H1 (cell line): ENCODE data around the gene C5AR2. TPM values are rescaled to one million over a fixed set of nuclear protein-coding genes. Genes with fewer than 3 reads are reported as not detected.

Source experiments
- CTCF ChIA-PET: fragments of 300-600 bp; sonication (Branson Sonifier 250); formaldehyde crosslinking; loops from one replicate; lab custom pipeline; 2021; ENCODE audit not compliant: partially characterized antibody; lab: Charles Lee
- POLR2A ChIA-PET: fragments of 300-600 bp; sonication (Branson Sonifier 250); formaldehyde crosslinking; loops from one replicate; lab custom pipeline; 2021; ENCODE audit warnings: inconsistent platforms; ENCODE audit not compliant: partially characterized antibody; lab: Charles Lee
- DNase-seq, 2 experiments: peaks; one replicate each; pipeline versions ENCODE4 v3.0.0 to v3.0.0-alpha.2; 2010 to 2022; ENCODE audit warnings: low spot score in 2 of 2, low read depth in 1 of 2, mixed read lengths in 1 of 2
- FAIRE-seq: peaks from 2 replicates; lab custom pipeline; 2011; peaks lifted over from hg19 to GRCh38; lab: Jason Lieb, UNC
- H2AFZ ChIP-seq: 2 replicates; pipeline ENCODE4 v1.8.1; 2012; ENCODE audit warnings: low read length, inconsistent platforms
- H2AK5ac ChIP-seq: 2 replicates; pipeline ENCODE4 v1.6.1; 2013; ENCODE audit warnings: low read depth, low read length
- H2BK120ac ChIP-seq: replicated peaks from 2 replicates; pipeline ENCODE3; 2013; ENCODE audit warnings: low read depth, low read length, inconsistent platforms
- H2BK12ac ChIP-seq: 2 replicates; pipeline ENCODE4 v1.6.1; 2013; ENCODE audit warnings: low read depth, low read length
- H2BK15ac ChIP-seq: 2 replicates; pipeline ENCODE4 v1.6.1; 2013; ENCODE audit warnings: low read length
- H2BK20ac ChIP-seq: 2 replicates; pipeline ENCODE4 v1.6.1; 2013; ENCODE audit warnings: low read length
- H2BK5ac ChIP-seq: 2 replicates; pipeline ENCODE4 v1.6.1; 2013; ENCODE audit warnings: low read depth, low read length
- H3K14ac ChIP-seq: 2 replicates; pipeline ENCODE4 v1.6.1; 2013; ENCODE audit warnings: inconsistent platforms; ENCODE audit not compliant: insufficient read length
- H3K18ac ChIP-seq: 2 replicates; pipeline ENCODE4 v1.6.1; 2013; ENCODE audit warnings: low read length; ENCODE audit errors: extremely low read depth
- H3K23ac ChIP-seq: 2 replicates; pipeline ENCODE4 v1.6.1; 2013; ENCODE audit warnings: inconsistent platforms; ENCODE audit not compliant: insufficient read length
- H3K23me2 ChIP-seq: 2 replicates; pipeline ENCODE4 v1.6.1; 2013; ENCODE audit warnings: low read depth, low read length
- H3K27ac ChIP-seq: 2 replicates; pipeline ENCODE4 v1.6.1; 2011; ENCODE audit warnings: low read depth, low read length, inconsistent platforms
- H3K27me3 ChIP-seq, 4 experiments: replicated peaks in 1 of 4; 1 replicate in 1 of 4; 2 replicates in 3 of 4; pipeline versions ENCODE4 v1.6.1 to v1.8.1; 2011 to 2013; ENCODE audit warnings: low read length in 3 of 4, mild to moderate bottlenecking in 3 of 4, inconsistent platforms in 2 of 4, mixed read lengths in 2 of 4, moderate library complexity in 1 of 4; ENCODE audit not compliant: control insufficient read depth in 3 of 4, insufficient read depth in 3 of 4; ENCODE audit errors: extremely low read depth in 1 of 4
- H3K36me3 ChIP-seq, 4 experiments: 2 replicates each; pipeline versions ENCODE4 v1.6.1 to v1.8.1; 2011 to 2013; ENCODE audit warnings: mild to moderate bottlenecking in 4 of 4, low read length in 3 of 4, moderate library complexity in 2 of 4, control low read depth in 1 of 4, inconsistent platforms in 1 of 4; ENCODE audit not compliant: insufficient read depth in 4 of 4, control insufficient read depth in 2 of 4
- H3K4ac ChIP-seq: replicated peaks from 2 replicates; pipeline ENCODE3; 2013; ENCODE audit warnings: low read length, low read depth, mixed read lengths, inconsistent platforms; ENCODE audit not compliant: insufficient read length
- H3K4me1 ChIP-seq, 4 experiments: replicated peaks in 1 of 4; 1 replicate in 1 of 4; 2 replicates in 3 of 4; pipeline versions ENCODE4 v1.6.1 to v1.8.1; 2011 to 2013; ENCODE audit warnings: low read length in 3 of 4, inconsistent platforms in 2 of 4, mixed read lengths in 1 of 4; ENCODE audit not compliant: insufficient read depth in 4 of 4, control insufficient read depth in 3 of 4
- H3K4me2 ChIP-seq, 2 experiments: 2 replicates each; pipeline versions ENCODE4 v1.6.1 to v1.8.1; 2011 to 2013; ENCODE audit warnings: low read depth in 2 of 2, low read length in 2 of 2, control low read depth in 1 of 2, inconsistent platforms in 1 of 2, mild to moderate bottlenecking in 1 of 2; ENCODE audit not compliant: insufficient read depth in 1 of 2
- H3K4me3 ChIP-seq, 4 experiments: fragments of 200-600, 300-600 bp in 1 of 4; sonication (generic), shearing (Covaris generic), sonication (Bioruptor Twin) in 1 of 4; 2 replicates each; pipeline versions ENCODE4 v1.5.1 to v1.8.1; 2011 to 2016; ENCODE audit warnings: low read length in 4 of 4, low read depth in 3 of 4, control low read depth in 2 of 4, inconsistent platforms in 2 of 4, mild to moderate bottlenecking in 2 of 4, mixed read lengths in 1 of 4, moderate library complexity in 1 of 4; ENCODE audit not compliant: insufficient read depth in 2 of 4; ENCODE audit errors: extremely low read depth in 1 of 4
- H3K56ac ChIP-seq: replicated peaks from 2 replicates; pipeline ENCODE3; 2013; ENCODE audit warnings: low read depth, mild to moderate bottlenecking, mixed read lengths, low read length, inconsistent platforms; ENCODE audit not compliant: insufficient read length
- H3K79me1 ChIP-seq: 2 replicates; pipeline ENCODE4 v1.6.1; 2013; ENCODE audit warnings: low read depth, low read length, control low read depth
- H3K79me2 ChIP-seq, 2 experiments: 2 replicates each; pipeline versions ENCODE4 v1.6.1 to v1.8.1; 2012 to 2013; ENCODE audit warnings: low read length in 2 of 2, mild to moderate bottlenecking in 2 of 2, inconsistent platforms in 1 of 2; ENCODE audit not compliant: insufficient read depth in 2 of 2, control insufficient read depth in 1 of 2
- H3K9ac ChIP-seq, 4 experiments: replicated peaks in 1 of 4; 1 replicate in 1 of 4; 2 replicates in 3 of 4; pipeline versions ENCODE4 v1.6.1 to v1.8.1; 2011 to 2013; ENCODE audit warnings: low read depth in 3 of 4, low read length in 3 of 4, control low read depth in 2 of 4, mild to moderate bottlenecking in 2 of 4, moderate library complexity in 2 of 4, inconsistent platforms in 1 of 4; ENCODE audit errors: extremely low read depth in 1 of 4
- H3K9me3 ChIP-seq, 2 experiments: 2 replicates each; pipeline versions ENCODE4 v1.6.1 to v1.8.1; 2012 to 2013; ENCODE audit warnings: mild to moderate bottlenecking in 2 of 2, moderate library complexity in 2 of 2, control low read depth in 1 of 2, inconsistent platforms in 1 of 2, low read depth in 1 of 2, low read length in 1 of 2, mixed read lengths in 1 of 2; ENCODE audit not compliant: insufficient read depth in 2 of 2
- H4K20me1 ChIP-seq, 2 experiments: replicated peaks in 1 of 2; 2 replicates each; pipeline versions ENCODE3 to v1.8.1; 2011 to 2013; ENCODE audit warnings: inconsistent platforms in 2 of 2, low read length in 2 of 2, mild to moderate bottlenecking in 1 of 2; ENCODE audit not compliant: insufficient read depth in 2 of 2, control insufficient read depth in 1 of 2
- H4K5ac ChIP-seq: 2 replicates; pipeline ENCODE4 v1.6.1; 2013; ENCODE audit warnings: low read length, low read depth, mixed read lengths, inconsistent platforms; ENCODE audit not compliant: insufficient read length
- H4K8ac ChIP-seq: 2 replicates; pipeline ENCODE4 v1.8.0; 2013; ENCODE audit warnings: mild to moderate bottlenecking, moderate library complexity, low read length, inconsistent platforms; ENCODE audit not compliant: insufficient read depth; ENCODE audit errors: extremely low read depth
- H4K91ac ChIP-seq: replicated peaks from 2 replicates; pipeline ENCODE3; 2013; ENCODE audit warnings: low read length, mixed read lengths, inconsistent platforms; ENCODE audit not compliant: insufficient read length
- ASH2L ChIP-seq: fragments of 200-600, 300-600 bp; sonication (generic); IDR thresholded peaks from one replicate; pipeline ENCODE4 v1.7.1; 2017; ENCODE audit warnings: low read length
- EGR1 ChIP-seq: IDR thresholded peaks from 2 replicates; pipeline ENCODE4 v1.6.1; 2011; ENCODE audit warnings: low read depth, low read length, borderline replicate concordance
- SIN3A ChIP-seq, 2 experiments: IDR thresholded peaks in 1 of 2; conservative IDR thresholded peaks in 1 of 2; 2 replicates each; pipeline ENCODE4 v1.6.1; 2011 to 2012; ENCODE audit warnings: low read length in 2 of 2, improper control_type of control experiment in 1 of 2, low read depth in 1 of 2, mild to moderate bottlenecking in 1 of 2
- SP1 ChIP-seq: IDR thresholded peaks from 2 replicates; pipeline ENCODE4 v1.6.1; 2011; ENCODE audit warnings: low read depth, low read length
- SP4 ChIP-seq: IDR thresholded peaks from 2 replicates; pipeline ENCODE4 v1.6.1; 2012; ENCODE audit warnings: low read length, inconsistent platforms
- TAF1 ChIP-seq: IDR thresholded peaks from 2 replicates; pipeline ENCODE4 v1.6.1; 2011; ENCODE audit warnings: mild to moderate bottlenecking, low read depth, low read length
- WGBS, 2 experiments: shearing (Covaris generic) in 1 of 2; methylation state at CpG; one replicate each; pipeline versions ENCODE4 v1.1.6 to v1.1.7; 2013 to 2015; ENCODE audit warnings: low lambda C conversion rate in 2 of 2, mixed read lengths in 2 of 2, inconsistent platforms in 1 of 2, low coverage in 1 of 2, missing lambda C conversion rate in 1 of 2; ENCODE audit not compliant: insufficient replicate concordance in 2 of 2, insufficient coverage in 1 of 2, insufficient read length in 1 of 2; ENCODE audit errors: extremely low coverage in 1 of 2, missing lambda C conversion rate in 1 of 2; 5-methylcytosine and 5-hydroxymethylcytosine counted together
- polyA plus RNA-seq, 7 experiments: library from polyadenylated mRNA; depleted of rRNA in 3 of 7; stranded (reverse) in 5 of 7; unstranded in 2 of 7; fragments of >200 nt in 5 of 7; fragments of 200-250 nt in 2 of 7; gene quantifications; 1 replicate in 5 of 7; 2 replicates in 1 of 7; 4 replicates in 1 of 7; pipeline versions ENCODE4 v1.2.1 to v1.2.3, GENCODE V29; 2011 to 2013; ENCODE audit warnings: missing spikeins in 2 of 7, mixed read lengths in 2 of 7
- total RNA-seq: library from RNA; stranded (reverse); fragmentation: NEBNext Ultra II Directional; extraction: Animal tissue kit (Norgen Biotek cat#: 25700); gene quantifications from 2 replicates; pipeline ENCODE4 v1.2.1, GENCODE V29; 2021

Gene C5AR2
- total and polyA plus RNA-seq, 2 of the 8 experiments (the other 6 are each of a cell fraction or from before 2014, with no cell fraction given): 0.08 to 0.15 TPM

- H2AK5ac ChIP-seq: no peak overlapping the region
- H4K5ac ChIP-seq: no peak overlapping the region
- H3K4me3 ChIP-seq: no peak overlapping the region
- ChIA-PET CTCF (interaction anchor here (0.7 to 1.8 kb wide), 4 partner anchors 16 to 54 kb away, joined by 3 to 5 read pairs (median 4); partner anchors contain the start of gene DHX34), POLR2A (interaction anchor here (0.5 to 3.1 kb wide), 8 partner anchors 9 to 24 kb away, joined by 3 to 12 read pairs (median 4); no protein-coding TSS in a partner anchor)
- H4K8ac ChIP-seq: no peak overlapping the region; the same call in 1 of the 2 replicates
- no peak overlapping the region for H2BK5ac ChIP-seq
- no peak overlapping the region for H2BK15ac ChIP-seq
- H3K27me3 ChIP-seq: no peaks in the 10 kb centered on the region
- H2BK12ac ChIP-seq: no peak overlapping the region
- TF ChIP-seq SP4 (no peak), ASH2L (no peak), TAF1 (no peak), SIN3A (conservative IDR thresholded peaks at IDR 0.05 in 1 of 2, IDR thresholded peaks at IDR 0.05 in 1 of 2; ENCODE audit: low read depth in 1 of 2, low read length in 2 of 2) (no peak), EGR1 (no peak), SP1 (no peak)
- no peak overlapping the region for H3K23ac ChIP-seq
- no peaks in the 10 kb centered on the region; the same call in 1 of the 2 replicates for H3K79me1 ChIP-seq
- DNase-seq (no peak), FAIRE-seq (no peak)
- no peak overlapping the region for H3K9ac ChIP-seq
- H3K14ac ChIP-seq: no peak overlapping the region
- no peaks in the 10 kb centered on the region for H3K23me2 ChIP-seq
- no peak overlapping the region for H2BK20ac ChIP-seq
- no peak overlapping the region for H3K4me2 ChIP-seq
- no peak overlapping the region for H4K91ac ChIP-seq
- H2BK120ac ChIP-seq: no peak overlapping the region
- H3K36me3 ChIP-seq: peaks cover 31 to 76% (median 64%) of the 10 kb centered on the region in 4 experiments
- H3K9me3 ChIP-seq: no peaks in the 10 kb centered on the region
- H3K79me2 ChIP-seq: no peaks in the 10 kb centered on the region
- H3K18ac ChIP-seq: no peak overlapping the region
- no peak overlapping the region for H3K27ac ChIP-seq
- peaks cover 1 to 21% of the 10 kb centered on the region in 2 experiments for H4K20me1 ChIP-seq
- H3K56ac ChIP-seq: no peak overlapping the region
- H3K4ac ChIP-seq: no peak overlapping the region
- H2AFZ ChIP-seq: no peak overlapping the region
- WGBS, 2 experiments: 95% methylated on average over 28 of the region's 30 CpGs; no CpG with 5 or more reads in 1 of the 2 experiments
- no peaks in the 10 kb centered on the region for H3K4me1 ChIP-seq
Observed at GRCh38 chr19:47374876-47375693, 43.1 kb downstream of the C5AR2 start.
